Measurements from ENCODE around the gene KRTAP4-12. TPM values are rescaled to one million over a fixed set of nuclear protein-coding genes. Genes with fewer than 3 reads are reported as not detected.
"Not testable (repeated sequence)": the region's sequence is repeated elsewhere in the genome, so short reads cannot be mapped to it uniquely, and the experiment has no call there.

Gene KRTAP4-12
- total RNA-seq, 1 donor = not detected

DNA sequence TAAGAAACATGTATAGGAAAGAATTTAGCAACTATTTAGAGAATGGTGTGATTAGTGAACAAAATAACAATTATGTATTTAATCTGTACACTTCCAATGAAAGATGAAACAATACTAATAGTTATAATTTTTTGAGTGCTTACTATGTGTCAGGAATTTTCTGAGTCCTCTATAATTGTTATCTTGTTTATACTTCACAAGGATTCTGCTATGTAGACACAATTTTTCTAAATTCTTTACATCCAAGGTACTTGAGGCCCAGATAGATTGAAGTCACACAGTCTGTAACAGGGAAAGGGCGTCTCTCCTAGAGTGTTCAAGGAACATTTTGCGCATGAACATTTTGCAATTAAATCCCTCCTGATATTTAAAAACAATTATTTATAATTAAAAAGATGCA is 1.1 kb upstream of the KRTAP4-12 start:
- H3K4me3 ChIP-seq (ENCODE audit: low read depth, low read length) = no peak overlapping the region
- DNase-seq (ENCODE audit: low read depth) = no peak
- TF ChIP-seq, protein P1, sequence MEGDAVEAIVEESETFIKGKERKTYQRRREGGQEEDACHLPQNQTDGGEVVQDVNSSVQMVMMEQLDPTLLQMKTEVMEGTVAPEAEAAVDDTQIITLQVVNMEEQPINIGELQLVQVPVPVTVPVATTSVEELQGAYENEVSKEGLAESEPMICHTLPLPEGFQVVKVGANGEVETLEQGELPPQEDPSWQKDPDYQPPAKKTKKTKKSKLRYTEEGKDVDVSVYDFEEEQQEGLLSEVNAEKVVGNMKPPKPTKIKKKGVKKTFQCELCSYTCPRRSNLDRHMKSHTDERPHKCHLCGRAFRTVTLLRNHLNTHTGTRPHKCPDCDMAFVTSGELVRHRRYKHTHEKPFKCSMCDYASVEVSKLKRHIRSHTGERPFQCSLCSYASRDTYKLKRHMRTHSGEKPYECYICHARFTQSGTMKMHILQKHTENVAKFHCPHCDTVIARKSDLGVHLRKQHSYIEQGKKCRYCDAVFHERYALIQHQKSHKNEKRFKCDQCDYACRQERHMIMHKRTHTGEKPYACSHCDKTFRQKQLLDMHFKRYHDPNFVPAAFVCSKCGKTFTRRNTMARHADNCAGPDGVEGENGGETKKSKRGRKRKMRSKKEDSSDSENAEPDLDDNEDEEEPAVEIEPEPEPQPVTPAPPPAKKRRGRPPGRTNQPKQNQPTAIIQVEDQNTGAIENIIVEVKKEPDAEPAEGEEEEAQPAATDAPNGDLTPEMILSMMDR (IDR thresholded peaks at IDR 0.05; ENCODE audit: insufficient read depth, low read length) = no peak

DNA sequence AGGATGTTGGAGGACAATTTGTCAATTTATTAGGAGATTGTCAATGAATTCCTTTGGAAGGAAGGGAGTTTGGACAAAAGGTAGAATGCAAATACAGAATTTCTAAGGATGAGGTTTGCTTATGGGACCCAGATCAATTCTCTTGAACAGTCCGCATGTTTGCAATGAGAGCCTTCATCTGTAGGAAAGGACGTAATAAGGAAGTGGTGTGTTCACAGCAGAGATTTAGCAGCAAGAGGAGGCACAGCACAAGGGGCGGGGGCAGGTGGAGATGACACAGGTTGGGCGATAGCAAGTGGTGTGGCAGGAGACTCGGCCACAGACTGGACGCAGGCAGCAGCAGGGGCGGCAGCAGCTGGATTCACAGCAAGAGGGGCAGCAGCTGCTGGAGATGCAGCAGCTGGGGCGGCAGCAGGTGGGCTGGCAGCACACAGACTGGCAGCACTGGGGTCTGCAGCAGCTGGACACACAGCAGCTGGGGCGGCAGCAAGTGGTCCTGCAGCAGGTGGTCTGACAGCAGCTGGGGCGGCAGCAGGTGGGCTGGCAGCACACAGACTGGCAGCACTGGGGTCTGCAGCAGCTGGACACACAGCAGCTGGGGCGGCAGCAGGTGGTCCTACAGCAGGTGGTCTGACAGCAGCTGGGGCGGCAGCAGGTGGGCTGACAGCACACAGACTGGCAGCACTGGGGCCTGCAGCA is 541 bp downstream of the KRTAP4-12 start:
- not testable (repeated sequence) for H3K4me3 ChIP-seq (ENCODE audit: low read depth, low read length); DNase-seq (ENCODE audit: low read depth)

DNA sequence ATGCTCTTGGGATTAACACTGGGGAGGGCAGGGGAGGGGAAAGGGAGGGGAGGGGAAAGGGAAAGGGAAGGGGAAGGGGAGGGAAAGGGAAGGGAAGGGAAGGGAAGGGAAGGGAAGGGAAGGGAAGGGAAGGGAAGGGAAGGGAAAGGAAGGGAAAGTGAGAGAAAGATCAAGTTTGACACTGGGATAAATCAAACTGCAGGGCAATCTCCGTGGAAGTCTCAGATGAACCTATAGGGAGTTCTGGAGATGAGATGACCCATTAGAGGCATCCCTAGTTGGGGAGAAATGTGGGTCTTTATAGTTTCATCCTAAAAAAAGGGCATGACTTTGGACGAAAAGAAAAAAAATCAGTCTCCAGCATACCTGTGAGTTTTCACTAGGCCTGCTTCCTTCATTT is 2.2 kb downstream of the KRTAP4-12 start:
- TF ChIP-seq, protein P1 (IDR thresholded peaks at IDR 0.05; ENCODE audit: insufficient read depth, low read length) = no peak
- H3K4me3 ChIP-seq (ENCODE audit: low read depth, low read length) = no peak overlapping the region
- DNase-seq (ENCODE audit: low read depth) = no peak

DNA sequence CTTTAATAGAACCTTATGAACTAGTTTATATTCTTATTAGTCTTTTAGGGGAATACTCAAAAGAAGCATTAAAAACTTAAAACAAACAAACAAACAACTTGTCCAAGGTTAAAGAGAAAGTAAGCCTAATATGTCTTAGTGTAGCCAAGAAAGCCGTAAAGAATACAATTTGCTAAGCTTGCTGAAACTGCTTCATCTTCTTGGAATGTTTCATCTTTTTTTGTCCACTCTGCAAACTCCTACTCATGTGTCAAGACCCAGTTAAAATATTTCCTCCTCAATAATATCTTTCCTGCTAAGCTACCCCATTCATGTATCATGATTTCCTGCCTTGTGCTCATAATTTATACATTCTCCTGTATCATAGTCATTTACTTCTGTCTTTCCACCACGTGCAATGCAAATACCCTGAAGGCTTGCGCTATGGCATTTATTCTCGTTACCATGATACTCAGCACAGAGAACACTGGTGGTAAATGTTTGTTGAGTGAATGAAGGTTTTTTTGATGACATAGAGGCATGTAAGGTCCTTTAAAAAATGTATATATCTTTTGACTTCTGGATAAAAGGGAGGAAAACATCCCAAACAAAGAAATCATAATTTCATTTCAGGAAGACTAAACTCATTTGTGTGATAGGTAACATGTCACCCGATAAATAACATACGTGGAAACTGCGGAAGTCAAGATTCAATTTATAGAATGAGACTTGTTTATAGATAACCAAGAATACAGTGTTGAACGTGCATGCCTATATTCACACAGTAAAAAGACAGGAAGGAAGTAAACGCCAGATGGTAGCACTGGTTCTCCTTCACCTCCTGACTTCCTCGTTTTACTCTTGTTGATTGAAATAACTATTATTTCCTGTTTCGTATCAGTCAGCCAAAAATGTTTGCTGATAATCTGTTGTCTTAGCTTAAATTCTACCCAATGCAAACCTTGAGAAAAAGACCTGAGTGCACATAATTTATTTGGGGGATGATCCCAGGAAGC is 4.0 kb downstream of the KRTAP4-12 start:
- not testable (repeated sequence) for DNase-seq (ENCODE audit: low read depth); H3K4me3 ChIP-seq (ENCODE audit: low read depth, low read length)

DNA sequence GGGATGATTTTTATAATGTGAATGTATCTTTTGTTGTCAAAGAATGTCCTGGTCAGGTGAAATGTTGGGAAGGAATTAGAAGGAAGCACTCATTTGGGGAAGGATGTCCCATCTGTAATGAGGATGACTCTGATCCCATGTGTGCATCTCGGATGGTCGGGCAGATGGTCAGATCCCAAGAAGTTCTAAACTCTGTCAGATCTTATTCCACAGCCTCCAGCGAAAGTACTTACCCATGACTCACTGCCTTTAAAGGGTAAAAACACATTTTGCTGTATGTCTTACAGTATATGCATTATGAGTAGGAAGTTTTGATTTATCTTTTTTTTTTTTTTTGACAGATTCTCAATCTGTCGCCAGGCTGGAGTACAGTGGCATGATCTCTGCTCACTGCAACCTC is 5.3 kb downstream of the KRTAP4-12 start:
- DNase-seq (ENCODE audit: low read depth) = no peak
- H3K4me3 ChIP-seq (ENCODE audit: low read depth, low read length) = no peak overlapping the region
- TF ChIP-seq, protein P1 (IDR thresholded peaks at IDR 0.05; ENCODE audit: insufficient read depth, low read length) = no peak

DNA sequence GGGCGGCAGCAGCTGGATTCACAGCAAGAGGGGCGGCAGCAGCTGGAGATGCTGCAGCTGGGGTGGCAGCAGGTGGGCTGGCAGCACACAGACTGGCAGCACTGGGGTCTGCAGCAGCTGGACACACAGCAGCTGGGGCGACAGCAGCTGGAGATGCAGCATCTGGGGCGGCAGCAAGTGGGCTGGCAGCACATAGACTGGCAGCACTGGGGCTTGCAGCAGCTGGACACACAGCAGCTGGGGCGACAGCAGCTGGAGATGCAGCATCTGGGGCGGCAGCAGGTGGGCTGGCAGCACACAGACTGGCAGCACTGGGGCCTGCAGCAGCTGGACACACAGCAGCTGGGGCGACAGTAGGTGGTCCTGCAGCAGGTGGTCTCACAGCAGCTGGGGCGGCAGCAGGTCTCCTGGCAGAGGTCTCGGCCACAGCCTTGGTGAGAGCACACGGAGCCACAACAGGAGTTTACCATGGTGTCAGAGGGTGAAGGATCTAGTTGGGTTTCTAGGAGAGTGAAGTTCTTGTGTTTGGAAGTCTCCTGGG is 6.1 kb downstream of the KRTAP4-12 start, which contains the start of gene KRTAP4-11:
TSS of gene KRTAP4-11 (minus strand) at position 528 of the 541 bp plus-strand sequence. CDS start at position 470, 58 bp downstream.
- H3K4me3 ChIP-seq (ENCODE audit: low read depth, low read length) = not testable (repeated sequence)

DNA sequence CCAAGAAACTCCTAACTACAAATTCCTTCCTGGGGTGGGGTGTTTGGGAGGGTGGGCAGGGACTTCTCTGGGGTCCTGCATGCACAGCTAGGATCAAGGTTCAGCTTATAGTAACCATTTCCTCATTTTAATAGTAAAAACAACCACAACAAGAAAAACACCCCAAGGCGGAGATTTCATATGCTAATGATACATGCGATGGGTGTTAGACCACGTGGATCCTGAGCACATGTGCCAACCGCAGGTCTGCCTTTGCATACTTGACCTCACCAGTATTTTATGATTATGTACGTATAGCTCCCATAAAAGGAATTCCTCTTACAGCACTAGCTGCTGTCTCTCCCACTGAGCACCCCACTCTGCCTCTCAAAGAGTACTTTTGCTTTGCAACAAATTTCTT is 7.7 kb downstream of the KRTAP4-12 start:
- TF ChIP-seq, protein P1 (IDR thresholded peaks at IDR 0.05; ENCODE audit: insufficient read depth, low read length) = no peak
- no peak overlapping the region for H3K4me3 ChIP-seq (ENCODE audit: low read depth, low read length)
- no peak for DNase-seq (ENCODE audit: low read depth)

More for the DNA sequence above, 6.1 kb downstream of the KRTAP4-12 start, which contains the start of gene KRTAP4-11:
- not testable (repeated sequence) for DNase-seq (ENCODE audit: low read depth)
